SU-DHL-6 (cell line): ENCODE data around the gene ATG2B.

ENCODE experiments used
- EZH2phosphoT487 ChIP-seq: fragments of 200-600 bp; sonication (generic), shearing (Covaris generic); conservative IDR thresholded peaks from 2 replicates; pipeline ENCODE4 v1.6.1; 2018; ENCODE audit warnings: mild to moderate bottlenecking, antibody characterized with exemption, low read length, moderate library complexity, mixed read lengths
- TF ChIP-seq, protein P1 (sequence below): fragments of 200-600 bp; sonication (generic); IDR thresholded peaks from one replicate; pipeline ENCODE4 v1.5.1; 2017; ENCODE audit warnings: antibody characterized with exemption, mild to moderate bottlenecking, low read length, moderate library complexity; ENCODE audit not compliant: insufficient read depth, poor library complexity, severe bottlenecking

DNA sequence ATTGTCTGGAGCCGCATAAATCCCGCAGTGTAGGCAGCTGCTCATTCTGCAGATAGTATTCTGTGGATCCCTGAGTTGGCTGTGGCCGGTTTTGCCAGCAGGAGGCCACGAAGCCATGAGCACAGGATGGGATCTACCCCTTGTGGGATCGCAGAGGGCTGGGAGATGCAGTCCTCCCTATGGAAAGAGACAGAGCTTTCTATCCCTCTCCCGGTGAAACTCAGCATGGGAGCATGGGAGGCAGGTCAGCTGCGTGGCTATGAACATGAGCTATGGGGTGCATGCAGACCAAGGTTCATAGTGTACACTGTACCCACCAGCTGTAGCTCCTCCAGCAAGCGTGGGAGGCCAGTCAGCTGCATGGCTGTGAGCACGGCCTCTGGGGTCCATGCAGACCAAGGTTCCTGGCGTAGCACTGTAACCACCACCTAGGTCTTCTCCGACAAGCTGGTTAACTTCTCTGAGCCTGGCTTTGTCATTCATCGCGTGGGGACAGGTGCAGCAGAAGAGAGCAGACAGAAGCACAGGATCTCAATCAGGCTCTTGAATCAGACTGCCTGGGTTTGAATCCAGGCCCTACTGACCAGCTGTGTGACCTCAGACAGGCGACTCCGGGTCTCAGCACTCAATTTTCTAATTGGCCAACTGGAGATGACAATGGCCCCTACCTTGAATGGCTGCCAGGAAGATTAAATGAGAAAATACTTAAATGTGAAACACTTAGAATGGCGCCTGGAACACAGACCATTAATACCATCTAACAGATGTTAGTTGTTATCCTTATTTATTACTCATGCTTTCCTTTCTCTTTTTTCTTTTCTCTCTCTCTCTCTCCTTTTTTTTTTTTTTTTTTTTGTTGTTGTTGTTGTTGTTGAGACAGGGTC, 101.1 kb downstream of the ATG2B start:
- TF ChIP-seq, protein P1, sequence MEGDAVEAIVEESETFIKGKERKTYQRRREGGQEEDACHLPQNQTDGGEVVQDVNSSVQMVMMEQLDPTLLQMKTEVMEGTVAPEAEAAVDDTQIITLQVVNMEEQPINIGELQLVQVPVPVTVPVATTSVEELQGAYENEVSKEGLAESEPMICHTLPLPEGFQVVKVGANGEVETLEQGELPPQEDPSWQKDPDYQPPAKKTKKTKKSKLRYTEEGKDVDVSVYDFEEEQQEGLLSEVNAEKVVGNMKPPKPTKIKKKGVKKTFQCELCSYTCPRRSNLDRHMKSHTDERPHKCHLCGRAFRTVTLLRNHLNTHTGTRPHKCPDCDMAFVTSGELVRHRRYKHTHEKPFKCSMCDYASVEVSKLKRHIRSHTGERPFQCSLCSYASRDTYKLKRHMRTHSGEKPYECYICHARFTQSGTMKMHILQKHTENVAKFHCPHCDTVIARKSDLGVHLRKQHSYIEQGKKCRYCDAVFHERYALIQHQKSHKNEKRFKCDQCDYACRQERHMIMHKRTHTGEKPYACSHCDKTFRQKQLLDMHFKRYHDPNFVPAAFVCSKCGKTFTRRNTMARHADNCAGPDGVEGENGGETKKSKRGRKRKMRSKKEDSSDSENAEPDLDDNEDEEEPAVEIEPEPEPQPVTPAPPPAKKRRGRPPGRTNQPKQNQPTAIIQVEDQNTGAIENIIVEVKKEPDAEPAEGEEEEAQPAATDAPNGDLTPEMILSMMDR = no peak
- TF ChIP-seq EZH2phosphoT487 = no peak
